Heart left ventricle (tissue), 16 donors: ENCODE data around the gene PRDM7. TPM values are rescaled to one million over a fixed set of nuclear protein-coding genes. Genes with fewer than 3 reads are reported as not detected.

Experiments used
- ATAC-seq, 4 donors: fragments of 200-7000 bp; cut with Tn5 transposase; one replicate each; pipeline ENCODE4 v1.9.1; 2020 to 2022; ENCODE audit warnings: moderate library complexity in 4 of 4, mild to moderate bottlenecking in 3 of 4, moderate number of reproducible peaks in 1 of 4
- DNase-seq, 5 donors: peaks; one replicate each; pipeline ENCODE4 v3.0.0-alpha.2; 2020
- H3K27ac ChIP-seq, 12 donors: fragments of 200-600 bp; sonication (generic) in 4 of 12; one replicate each; pipeline versions ENCODE4 v1.5.0 to v1.8.0; 2016 to 2022; ENCODE audit warnings: mild to moderate bottlenecking in 2 of 12
- H3K27me3 ChIP-seq, 9 donors: fragments of 200-600 bp; sonication (generic) in 2 of 9; one replicate each; pipeline versions ENCODE4 v1.5.1 to v1.8.0; 2016 to 2022; ENCODE audit warnings: mild to moderate bottlenecking in 3 of 9
- H3K36me3 ChIP-seq, 9 donors: fragments of 200-600 bp; sonication (generic) in 2 of 9; one replicate each; pipeline versions ENCODE4 v1.5.0 to v1.8.0; 2018 to 2022; ENCODE audit warnings: mild to moderate bottlenecking in 2 of 9
- H3K4me1 ChIP-seq, 12 donors: fragments of 200-600 bp; sonication (generic) in 4 of 12; one replicate each; pipeline versions ENCODE4 v1.5.0 to v1.8.0; 2016 to 2022; ENCODE audit warnings: mild to moderate bottlenecking in 3 of 12
- H3K4me3 ChIP-seq, 12 donors: fragments of 200-600 bp; sonication (generic) in 4 of 12; one replicate each; pipeline versions ENCODE4 v1.5.0 to v1.8.0; 2017 to 2022; ENCODE audit warnings: mild to moderate bottlenecking in 9 of 12, moderate library complexity in 4 of 12
- H3K9me3 ChIP-seq, 12 donors: fragments of 200-600 bp; sonication (generic) in 4 of 12; one replicate each; pipeline versions ENCODE4 v1.5.0 to v1.8.0; 2016 to 2022; ENCODE audit warnings: mild to moderate bottlenecking in 1 of 12
- POLR2A ChIP-seq, 2 donors: fragments of 450-650 bp; IDR thresholded peaks; one replicate each; pipeline ENCODE4 v1.6.1; 2017; ENCODE audit warnings: antibody characterized with exemption in 2 of 2, mild to moderate bottlenecking in 2 of 2, moderate library complexity in 2 of 2
- WGBS, 4 donors: extraction: QIAGEN DNeasy Blood & Tissue Kit in 2 of 4; methylation state at CpG; one replicate each; pipeline versions ENCODE4 v1.1.5 to v1.1.7; 2013 to 2018; 5-methylcytosine and 5-hydroxymethylcytosine counted together
- intact Hi-C, 10 donors: fragments of 100-400 bp; cut with DNase I; formaldehyde crosslinking; loops; one replicate each; pipeline versions ENCODE4 v1.11.1 to v1.14.2; 2022
- polyA plus RNA-seq, 2 donors: library from polyadenylated mRNA; stranded (reverse); fragments of 200-250 nt; gene quantifications; one replicate each; pipeline ENCODE4 v1.2.3, GENCODE V29; 2013
- total RNA-seq, 9 donors: library from RNA; depleted of rRNA in 2 of 9; stranded (reverse); fragments of >200 nt in 2 of 9; fragmentation: NEBNext Ultra II Directional in 3 of 9; extraction: Animal tissue kit (Norgen Biotek cat#: 25700) in 3 of 9; gene quantifications; one replicate each; pipeline versions ENCODE4 v1.1.0 to v1.2.4, GENCODE V29; 2016 to 2023
- TF ChIP-seq, protein P1 (sequence below), 12 donors: fragments of 200-600 bp; sonication (generic) in 4 of 12; IDR thresholded peaks; one replicate each; pipeline versions ENCODE4 v1.5.0 to v1.8.0; 2018 to 2022; ENCODE audit warnings: antibody characterized with exemption in 12 of 12, mild to moderate bottlenecking in 5 of 12
- donor health status: ischemic (EF 13 %, LVEDD 7.1; RV severe dilation, severe dysfunction).
- donor health status: healthy with polysubstance abuse.
- donor health status: DM: no; HTN: yes; CAD: no.
- donor health status: DM: no; HTN: no; CAD: no.
- donor health status: ischemic (EF 25% LVEDD 6.9; RV normal size, moderate dysfunction).
- donor health status: ischemic (EF 25% LVEDD 5.7; RV mildly dilated, moderate dysfunction).
- donor health status: healthy.
- donor health status: DM: yes; HTN: yes; CAD: no.
- donor health status: ischemic (EF 35%, LVEDD 5.7; RV mildly dilated, moderate dysfunction).
- donor health status: nonischemic (EF 11% LVEDD 7.7; RV severe dilation, severe dysfunction).
- donor health status: DM: yes; HTN: yes; CAD: no.
- donor health status: PGD.
- donor health status: ischemic (EF 29% LVEDD 5.4; RV normal size, mild dysfunction).
- donor health status: nonischemic (EF 23%, LVEDD 6.1; RV moderate dilation, normal function).

The PRDM7 gene
- total and polyA plus RNA-seq, 11 donors, result not detected

DNA sequence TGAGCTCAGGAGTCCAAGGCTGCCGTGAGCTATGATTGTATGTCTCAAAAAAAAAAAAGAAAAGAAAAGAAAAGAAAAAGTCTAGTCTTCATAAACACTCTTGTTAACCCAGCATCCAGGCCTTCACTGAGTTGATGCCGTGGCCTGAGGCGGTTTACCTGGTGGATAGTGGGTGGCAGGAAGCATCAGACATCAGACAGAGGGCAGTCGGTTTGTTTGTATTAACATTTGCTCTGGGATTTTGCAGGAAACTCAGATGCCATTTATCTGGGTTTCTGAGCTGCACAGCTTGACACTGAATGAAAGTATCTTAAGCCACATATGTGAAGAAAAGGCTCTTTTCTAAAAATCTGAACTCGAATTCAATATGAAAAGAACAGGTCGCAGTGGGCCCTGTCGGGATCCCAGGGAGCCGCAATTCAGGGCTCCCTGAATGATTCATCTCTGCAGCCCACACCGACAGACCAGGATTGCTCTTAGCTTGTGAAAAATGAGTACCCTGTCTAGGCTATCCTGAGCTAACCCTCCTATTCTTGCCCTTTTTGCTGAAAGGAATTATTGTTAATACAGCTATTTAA is 56.8 kb downstream of the PRDM7 start:
- DNase-seq, result no peak
- H3K9me3 ChIP-seq, result no peaks in the 10 kb centered on the region
- intact Hi-C loops, result loop anchor here in 1 of 10 donors (5.0 kb wide), 1 partner anchor 48 kb away; no protein-coding TSS in a partner anchor
- no peak for ATAC-seq
- WGBS, 4 donors, result 85 to 91% (median 89%) methylated on average over 8 to 9 of the region's 9 CpGs
- peak overlapping the region in 7 of 12 donors; percentile 51 to 68 (median 64) for H3K4me3 ChIP-seq
- no peak for TF ChIP-seq POLR2A (IDR thresholded peaks at IDR 0.05)
- TF ChIP-seq, protein P1, sequence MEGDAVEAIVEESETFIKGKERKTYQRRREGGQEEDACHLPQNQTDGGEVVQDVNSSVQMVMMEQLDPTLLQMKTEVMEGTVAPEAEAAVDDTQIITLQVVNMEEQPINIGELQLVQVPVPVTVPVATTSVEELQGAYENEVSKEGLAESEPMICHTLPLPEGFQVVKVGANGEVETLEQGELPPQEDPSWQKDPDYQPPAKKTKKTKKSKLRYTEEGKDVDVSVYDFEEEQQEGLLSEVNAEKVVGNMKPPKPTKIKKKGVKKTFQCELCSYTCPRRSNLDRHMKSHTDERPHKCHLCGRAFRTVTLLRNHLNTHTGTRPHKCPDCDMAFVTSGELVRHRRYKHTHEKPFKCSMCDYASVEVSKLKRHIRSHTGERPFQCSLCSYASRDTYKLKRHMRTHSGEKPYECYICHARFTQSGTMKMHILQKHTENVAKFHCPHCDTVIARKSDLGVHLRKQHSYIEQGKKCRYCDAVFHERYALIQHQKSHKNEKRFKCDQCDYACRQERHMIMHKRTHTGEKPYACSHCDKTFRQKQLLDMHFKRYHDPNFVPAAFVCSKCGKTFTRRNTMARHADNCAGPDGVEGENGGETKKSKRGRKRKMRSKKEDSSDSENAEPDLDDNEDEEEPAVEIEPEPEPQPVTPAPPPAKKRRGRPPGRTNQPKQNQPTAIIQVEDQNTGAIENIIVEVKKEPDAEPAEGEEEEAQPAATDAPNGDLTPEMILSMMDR (IDR thresholded peaks at IDR 0.05), result no peak
- H3K36me3 ChIP-seq, result peaks cover 0 to 6% (median 0%) of the 10 kb centered on the region in 9 donors
- H3K4me1 ChIP-seq, result peaks cover 0 to 51% (median 35%) of the 10 kb centered on the region in 12 donors
- peak overlapping the region in 4 of 12 donors; percentile 20 to 60 (median 48) for H3K27ac ChIP-seq
- peaks cover 0 to 12% (median 0%) of the 10 kb centered on the region in 9 donors for H3K27me3 ChIP-seq

DNA sequence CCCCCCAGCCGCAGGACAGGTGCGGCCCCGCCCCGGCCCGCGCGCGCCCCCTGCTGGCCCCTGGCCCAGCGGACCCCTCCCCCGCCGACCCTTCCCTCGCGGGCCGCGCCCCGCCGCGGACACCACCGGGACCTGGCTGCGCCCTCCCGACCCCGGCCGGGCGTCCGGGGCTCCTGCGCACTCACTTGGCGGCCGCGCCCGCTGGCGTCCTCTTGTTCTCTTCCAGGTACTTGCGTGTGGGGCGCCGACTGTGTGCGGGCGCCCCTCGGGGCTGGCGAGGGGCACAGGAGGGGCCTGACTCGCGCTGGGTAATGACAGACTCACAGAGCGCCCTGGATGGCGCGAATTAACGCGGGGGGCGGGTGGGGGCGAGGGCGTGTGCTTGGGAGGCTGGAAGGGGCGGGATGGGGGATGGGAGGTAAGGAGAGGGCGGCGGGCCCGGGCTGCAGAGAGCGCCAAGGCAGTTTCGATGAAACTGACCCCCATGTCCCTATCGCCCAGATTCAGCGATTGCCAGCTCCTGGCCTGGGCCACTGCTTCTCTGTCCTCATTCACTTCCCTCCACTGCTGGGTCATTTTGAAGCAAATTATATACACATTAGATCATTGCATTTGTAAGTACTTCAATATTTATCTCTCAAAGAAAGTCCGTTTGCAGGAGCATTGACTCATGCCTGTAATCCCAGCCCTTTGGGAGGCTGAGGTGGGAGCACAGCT is 57.4 kb downstream of the PRDM7 start:
- H3K9me3 ChIP-seq, result no peaks in the 10 kb centered on the region
- TF ChIP-seq POLR2A (IDR thresholded peaks at IDR 0.05), result no peak
- TF ChIP-seq, protein P1 (IDR thresholded peaks at IDR 0.05), result peak in 6 of 12 donors; percentile 16 to 42 (median 24)
- 2 to 5% (median 3%) methylated on average over 5 to 57 of the region's 57 CpGs for whole genome bisulfite sequencing, 4 donors
- peak overlapping the region; percentile 42 to 79 (median 64) for H3K4me3 ChIP-seq
- peaks cover 0 to 12% (median 0%) of the 10 kb centered on the region in 9 donors for H3K27me3 ChIP-seq
- DNase-seq (peak in 1 of 5 donors; percentile 64), ATAC-seq (peak in 1 of 4 donors; percentile 2)
- intact Hi-C loops, result loop anchor here in 1 of 10 donors (5.0 kb wide), 1 partner anchor 47 kb away; no protein-coding TSS in a partner anchor
- H3K4me1 ChIP-seq, result peaks cover 0 to 51% (median 35%) of the 10 kb centered on the region in 12 donors
- H3K27ac ChIP-seq, result peak overlapping the region in 4 of 12 donors; percentile 20 to 50 (median 36)
- peaks cover 0 to 2% (median 0%) of the 10 kb centered on the region in 9 donors for H3K36me3 ChIP-seq

DNA sequence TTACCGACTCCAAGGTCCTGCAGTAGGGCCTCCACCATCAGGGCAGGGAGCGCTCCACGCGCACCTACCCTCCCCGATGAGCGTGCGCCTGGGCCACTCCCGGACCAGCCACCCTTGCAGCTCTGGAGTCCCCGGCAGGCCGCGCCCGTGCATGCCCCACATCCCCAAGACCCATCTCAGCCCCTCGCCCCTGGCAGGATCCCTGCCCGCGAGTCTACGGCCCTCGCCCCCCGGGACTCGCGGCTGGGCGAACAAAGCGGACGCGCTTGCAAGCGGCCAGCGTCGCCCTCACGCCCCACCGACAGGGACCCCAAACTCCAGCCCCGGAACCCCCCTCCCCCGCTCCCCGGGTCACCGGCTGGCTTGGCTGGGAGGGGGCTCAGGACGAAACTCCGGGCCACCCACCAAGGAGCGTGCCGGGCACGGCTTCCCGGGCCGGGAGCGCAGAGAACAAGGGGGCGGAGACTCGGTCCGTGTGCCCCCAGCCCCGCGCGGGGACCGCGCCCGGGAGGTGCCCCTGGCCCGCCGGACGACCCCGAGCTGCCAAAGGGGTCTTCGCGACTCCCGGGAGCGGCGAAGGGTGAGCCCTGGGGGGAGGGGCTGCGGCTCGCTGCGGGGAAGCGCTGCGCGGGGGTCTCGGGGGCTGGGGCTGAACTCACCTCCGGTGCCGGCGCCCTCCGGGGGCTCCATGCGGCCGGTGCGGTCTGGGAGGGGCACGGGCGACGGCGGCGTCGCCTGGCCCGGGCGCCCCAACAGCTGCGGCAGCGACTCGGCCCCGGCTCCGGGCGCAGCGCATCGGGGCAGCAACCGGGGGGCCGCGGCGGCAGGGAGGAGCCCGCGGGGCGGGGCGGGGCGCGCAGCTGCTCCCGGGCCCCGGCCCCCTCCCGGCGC is 58.2 kb downstream of the PRDM7 start, which contains the start of gene DBNDD1:
Gene DBNDD1, minus strand, starts transcription at position 805 of the 891 bp plus-strand sequence. Its CDS starts 115 bp downstream, at position 690.
- Histone ChIP-seq H3K4me3 (peak within 1 kb of the TSS; percentile 56 to 79 (median 64)), H3K27me3 (peaks cover 0 to 12% (median 0%) of the 10 kb centered on the region in 9 donors), H3K36me3 (no peaks in the 10 kb centered on the region), H3K27ac (peak within 1 kb of the TSS in 4 of 12 donors; percentile 32 to 50 (median 41)), H3K4me1 (peaks cover 0 to 51% (median 35%) of the 10 kb centered on the region in 12 donors), H3K9me3 (no peaks in the 10 kb centered on the region)
- intact Hi-C loops, result no loop called here
- DNase-seq (peak in 1 of 5 donors; percentile 67), ATAC-seq (no peak)
- 0 to 7% (median 2%) methylated on average over 15 to 103 of the region's 103 CpGs for WGBS, 4 donors
- TF ChIP-seq POLR2A (IDR thresholded peaks at IDR 0.05), result no peak
- TF ChIP-seq, protein P1 (IDR thresholded peaks at IDR 0.05), result no peak
